Ovary (tissue), 3 donors: ENCODE measurements around the gene ETF1.

ENCODE experiments used
- CTCF ChIP-seq, 3 donors: fragments of 450-650 bp in 2 of 3; fragments of 200-600 bp in 1 of 3; IDR thresholded peaks; one replicate each; pipeline versions ENCODE4 v1.5.1 to v1.8.0; 2016 to 2022; ENCODE audit warnings: antibody characterized with exemption in 3 of 3, mild to moderate bottlenecking in 1 of 3
- EP300 ChIP-seq: sonication (generic); formaldehyde crosslinking; IDR thresholded peaks from one replicate; pipeline ENCODE4 v1.6.1; 2017; ENCODE audit warnings: antibody characterized with exemption
- POLR2A ChIP-seq: fragments of 450-650 bp; IDR thresholded peaks from one replicate; pipeline ENCODE4 v1.6.1; 2017; ENCODE audit warnings: antibody characterized with exemption, mild to moderate bottlenecking, moderate library complexity
- donor health status: DM: no; HTN: no; CAD: no.

DNA sequence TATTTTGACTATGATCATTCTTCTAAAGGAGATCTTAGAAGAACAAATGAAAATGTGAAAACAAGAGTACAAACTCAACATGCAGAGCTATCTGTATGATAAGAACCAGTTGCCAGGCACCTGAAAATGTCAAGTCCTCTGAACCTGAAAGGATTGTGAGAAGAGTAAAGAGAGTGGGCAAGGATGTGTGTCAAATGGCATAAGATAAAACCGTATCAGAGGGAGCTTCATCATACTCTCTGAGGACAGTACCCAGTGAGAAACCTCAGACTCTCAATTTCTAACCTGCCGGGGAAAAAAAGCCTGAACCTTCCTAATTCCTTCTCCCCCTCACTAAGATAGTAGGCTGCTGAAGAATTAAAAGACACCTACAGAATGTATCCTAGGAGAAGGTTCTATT lies 6.8 kb downstream of the ETF1 start:
- TF ChIP-seq CTCF (IDR thresholded peaks at IDR 0.05) (no peak), EP300 (no peak), POLR2A (no peak)
